SK-N-MC (cell line): Measurements from ENCODE around the gene UCK1.

ENCODE experiments used
- DNase-seq: peaks from one replicate; pipeline ENCODE4 v3.0.0-alpha.2; 2011; ENCODE audit warnings: low read depth, low spot score
- H3K27ac ChIP-seq: fragments of 200-600 bp; sonication (generic); 2 replicates; pipeline ENCODE4 v1.5.1; 2016; ENCODE audit warnings: mixed run types
- H3K36me3 ChIP-seq: fragments of 200-600 bp; sonication (generic); 2 replicates; pipeline ENCODE4 v1.6.1; 2017; ENCODE audit warnings: antibody characterized with exemption, low read length, mixed read lengths; ENCODE audit not compliant: insufficient read depth
- H3K4me3 ChIP-seq: fragments of 200-600 bp; sonication (generic); 2 replicates; pipeline ENCODE4 v1.5.1; 2016
- H3K9ac ChIP-seq: fragments of 200-600 bp; sonication (generic); 2 replicates; pipeline ENCODE4 v1.8.0; 2017; ENCODE audit warnings: mixed run types, mixed read lengths; ENCODE audit not compliant: insufficient read length
- H3K9me3 ChIP-seq: fragments of 200-600 bp; sonication (generic); 2 replicates; pipeline ENCODE4 v1.6.1; 2017; ENCODE audit warnings: low read depth, mild to moderate bottlenecking, antibody characterized with exemption, low read length, moderate library complexity, mixed read lengths
- EZH2 ChIP-seq: fragments of 200-600 bp; sonication (generic); IDR thresholded peaks from one replicate; pipeline ENCODE4 v1.6.1; 2017; ENCODE audit warnings: antibody characterized with exemption
- FOXP2 ChIP-seq: optimal IDR thresholded peaks from 2 replicates; pipeline ENCODE3; 2011; ENCODE audit warnings: mild to moderate bottlenecking, moderate library complexity; ENCODE audit not compliant: insufficient read depth; ENCODE audit errors: extremely low read length, control extremely low read depth
- POLR2AphosphoS5 ChIP-seq: IDR thresholded peaks from 2 replicates; pipeline ENCODE4 v1.6.1; 2012; ENCODE audit warnings: mild to moderate bottlenecking, low read depth, low read length, borderline replicate concordance

Gene UCK1

GRCh38 chr9:131477367-131477766 lies 53.7 kb downstream of the UCK1 start:
- Histone ChIP-seq H3K9me3 (no peaks in the 10 kb centered on the region), H3K4me3 (no peak overlapping the region), H3K36me3 (peaks cover 96% of the 10 kb centered on the region), H3K27ac (no peak overlapping the region), H3K9ac (no peak overlapping the region)
- no peak for DNase-seq
- no peak for TF ChIP-seq FOXP2
- TF ChIP-seq EZH2 = no peak
- no peak for TF ChIP-seq POLR2AphosphoS5

GRCh38 chr9:131476777-131477345 lies 54.2 kb downstream of the UCK1 start:
- TF ChIP-seq POLR2AphosphoS5 (no peak), EZH2 (no peak), FOXP2 (no peak)
- H3K36me3 ChIP-seq = peaks cover 95% of the 10 kb centered on the region
- H3K9ac ChIP-seq = no peak overlapping the region
- H3K27ac ChIP-seq = no peak overlapping the region
- DNase-seq = no peak
- no peak overlapping the region for H3K4me3 ChIP-seq
- H3K9me3 ChIP-seq = no peaks in the 10 kb centered on the region

GRCh38 chr9:131475956-131476776 lies 54.9 kb downstream of the UCK1 start:
- H3K4me3 ChIP-seq = no peak overlapping the region
- DNase-seq = no peak
- no peaks in the 10 kb centered on the region for H3K9me3 ChIP-seq
- H3K36me3 ChIP-seq = peaks cover 95% of the 10 kb centered on the region
- H3K27ac ChIP-seq = no peak overlapping the region
- TF ChIP-seq EZH2 = no peak
- H3K9ac ChIP-seq = no peak overlapping the region

GRCh38 chr9:131475111-131475955 lies 55.7 kb downstream of the UCK1 start:
- no peak overlapping the region for H3K4me3 ChIP-seq
- no peak overlapping the region for H3K27ac ChIP-seq
- no peak overlapping the region for H3K9ac ChIP-seq
- no peaks in the 10 kb centered on the region for H3K9me3 ChIP-seq
- DNase-seq = no peak
- peaks cover 97% of the 10 kb centered on the region for H3K36me3 ChIP-seq
- no peak for TF ChIP-seq EZH2

GRCh38 chr9:131474711-131475110 lies 56.4 kb downstream of the UCK1 start:
- DNase-seq = no peak
- peaks cover 97% of the 10 kb centered on the region for H3K36me3 ChIP-seq
- no peak overlapping the region for H3K27ac ChIP-seq

GRCh38 chr9:131473891-131474290 lies 57.2 kb downstream of the UCK1 start:
- Histone ChIP-seq H3K36me3 (peaks cover 97% of the 10 kb centered on the region), H3K9me3 (no peaks in the 10 kb centered on the region), H3K4me3 (no peak overlapping the region), H3K9ac (no peak overlapping the region), H3K27ac (no peak overlapping the region)
- DNase-seq = no peak
- TF ChIP-seq POLR2AphosphoS5 (no peak), FOXP2 (no peak), EZH2 (no peak)

More at GRCh38 chr9:131474711-131475110, 56.4 kb downstream of the UCK1 start:
- Histone ChIP-seq H3K9me3 (no peaks in the 10 kb centered on the region), H3K4me3 (no peak overlapping the region), H3K9ac (no peak overlapping the region)
- TF ChIP-seq FOXP2 (no peak), POLR2AphosphoS5 (no peak), EZH2 (no peak)
